GM18861 (cell line): ENCODE data around the gene SREK1.
"Not testable (repeated sequence)": the region's sequence is repeated elsewhere in the genome, so short reads cannot be mapped to it uniquely, and the experiment has no call there.

ENCODE experiments used
- ATAC-seq: cut with Tn5 transposase; IDR thresholded peaks from one replicate; pipeline ENCODE4 v1.9.1; 2021; ENCODE audit not compliant: unreplicated experiment

The SREK1 gene

GRCh38 chr5:66213533-66213932, 69.4 kb downstream of the SREK1 start:
- no peak for ATAC-seq

GRCh38 chr5:66222455-66222854, 78.4 kb downstream of the SREK1 start:
- no peak for ATAC-seq

- not testable (repeated sequence) for ATAC-seq
Observed at GRCh38 chr5:66222896-66223295, 78.8 kb downstream of the SREK1 start.

- ATAC-seq = no peak
Observed at GRCh38 chr5:66223637-66224036, 79.5 kb downstream of the SREK1 start.

GRCh38 chr5:66224274-66224673, 80.2 kb downstream of the SREK1 start:
- ATAC-seq = no peak

GRCh38 chr5:66224773-66225553, 80.9 kb downstream of the SREK1 start:
- no peak for ATAC-seq

GRCh38 chr5:66230551-66230950, 86.5 kb downstream of the SREK1 start:
- no peak for ATAC-seq

- ATAC-seq = no peak
Observed at GRCh38 chr5:66231508-66231907, 87.4 kb downstream of the SREK1 start.

GRCh38 chr5:66232275-66232674, 88.2 kb downstream of the SREK1 start:
- ATAC-seq = no peak

GRCh38 chr5:66232706-66233445, 88.8 kb downstream of the SREK1 start:
- no peak for ATAC-seq
